ENCODE data around the gene ZNF223.

Gene ZNF223

GRCh38 chr19:44112802-44113137 is 60.9 kb downstream of the ZNF223 start:
- Histone ChIP-seq H3K9ac (ENCODE audit: low read length) (peak overlapping the region; percentile 73), H2AFZ (ENCODE audit: low read depth, low read length, severe bottlenecking) (peak overlapping the region; percentile 99), H3K9me3 (ENCODE audit: insufficient read depth, low read length) (peaks cover 9% of the 10 kb centered on the region; the same call in 1 of the 2 replicates), H3F3A (ENCODE audit: insufficient read depth) (no peaks in the 10 kb centered on the region), H3K79me2 (ENCODE audit: insufficient read depth, low read length) (peaks cover 5% of the 10 kb centered on the region; the same call in 1 of the 2 replicates), H3K27ac (ENCODE audit: low read depth, low read length) (no peak overlapping the region), H3K4me2 (ENCODE audit: low read depth, low read length, poor library complexity, severe bottlenecking) (peak overlapping the region; percentile 95), H4K20me1 (ENCODE audit: low read depth, low read length) (no peaks in the 10 kb centered on the region), H3K36me3 (ENCODE audit: low read length) (peaks cover 7% of the 10 kb centered on the region), H3K27me3 (ENCODE audit: low read length) (no peaks in the 10 kb centered on the region), H3K4me3 (ENCODE audit: insufficient read depth, low read length, poor library complexity, severe bottlenecking) (peak overlapping the region; percentile 96), H3K9me2 (replicated peaks; ENCODE audit: insufficient read depth, low read length) (no peaks in the 10 kb centered on the region)
- TF ChIP-seq CTCF (IDR thresholded peaks at IDR 0.05; ENCODE audit: insufficient read depth, low read length, poor library complexity, severe bottlenecking) (no peak), EZH2phosphoT487 (conservative IDR thresholded peaks at IDR 0.05; ENCODE audit: low read length) (no peak)

GRCh38 chr19:44113138-44113783 is 61.4 kb downstream of the ZNF223 start, which contains the start of gene ZNF225:
Gene ZNF225, plus strand, starts transcription at chr19:44113399. Its CDS starts 2,429 bp downstream, at chr19:44115828.
- no peak within 1 kb of the TSS for H3K27ac ChIP-seq (ENCODE audit: low read depth, low read length)

GRCh38 chr19:44113784-44114390 is 62.1 kb downstream of the ZNF223 start:
- TF ChIP-seq EZH2phosphoT487 (conservative IDR thresholded peaks at IDR 0.05; ENCODE audit: low read length), result no peak
- no peak for TF ChIP-seq CTCF (IDR thresholded peaks at IDR 0.05; ENCODE audit: insufficient read depth, low read length, poor library complexity, severe bottlenecking)
- Histone ChIP-seq H3K9ac (ENCODE audit: low read length) (peak overlapping the region; percentile 73), H3K27me3 (ENCODE audit: low read length) (no peaks in the 10 kb centered on the region), H3K27ac (ENCODE audit: low read depth, low read length) (no peak overlapping the region), H3K9me2 (replicated peaks; ENCODE audit: insufficient read depth, low read length) (no peaks in the 10 kb centered on the region), H3F3A (ENCODE audit: insufficient read depth) (no peaks in the 10 kb centered on the region), H3K36me3 (ENCODE audit: low read length) (0 out of 2 replicates have a peak, but pooled peaks cover 4% of the 10 kb centered on the region), H4K20me1 (ENCODE audit: low read depth, low read length) (no peaks in the 10 kb centered on the region), H3K9me3 (ENCODE audit: insufficient read depth, low read length) (0 out of 2 replicates have a peak, but pooled peaks cover 3% of the 10 kb centered on the region), H2AFZ (ENCODE audit: low read depth, low read length, severe bottlenecking) (peak overlapping the region; percentile 99), H3K79me2 (ENCODE audit: insufficient read depth, low read length) (peaks cover 5% of the 10 kb centered on the region; the same call in 1 of the 2 replicates), H3K4me2 (ENCODE audit: low read depth, low read length, poor library complexity, severe bottlenecking) (peak overlapping the region; percentile 95), H3K4me3 (ENCODE audit: insufficient read depth, low read length, poor library complexity, severe bottlenecking) (peak overlapping the region; percentile 96)

More at GRCh38 chr19:44113138-44113783, 61.4 kb downstream of the ZNF223 start, which contains the start of gene ZNF225:
- Histone ChIP-seq H3K9me3 (ENCODE audit: insufficient read depth, low read length) (0 out of 2 replicates have a peak, but pooled peaks cover 4% of the 10 kb centered on the region), H3K27me3 (ENCODE audit: low read length) (no peaks in the 10 kb centered on the region), H4K20me1 (ENCODE audit: low read depth, low read length) (no peaks in the 10 kb centered on the region), H2AFZ (ENCODE audit: low read depth, low read length, severe bottlenecking) (peak within 1 kb of the TSS; percentile 99), H3K36me3 (ENCODE audit: low read length) (0 out of 2 replicates have a peak, but pooled peaks cover 4% of the 10 kb centered on the region), H3F3A (ENCODE audit: insufficient read depth) (no peaks in the 10 kb centered on the region), H3K9ac (ENCODE audit: low read length) (peak within 1 kb of the TSS; percentile 73), H3K9me2 (replicated peaks; ENCODE audit: insufficient read depth, low read length) (no peaks in the 10 kb centered on the region), H3K4me2 (ENCODE audit: low read depth, low read length, poor library complexity, severe bottlenecking) (peak within 1 kb of the TSS; percentile 95), H3K79me2 (ENCODE audit: insufficient read depth, low read length) (peaks cover 5% of the 10 kb centered on the region; the same call in 1 of the 2 replicates), H3K4me3 (ENCODE audit: insufficient read depth, low read length, poor library complexity, severe bottlenecking) (peak within 1 kb of the TSS; percentile 96)
- TF ChIP-seq EZH2phosphoT487 (conservative IDR thresholded peaks at IDR 0.05; ENCODE audit: low read length) (no peak), CTCF (IDR thresholded peaks at IDR 0.05; ENCODE audit: insufficient read depth, low read length, poor library complexity, severe bottlenecking) (no peak)

Data from SU-DHL-6 (cell line).